Transverse colon (tissue), 4 donors: ENCODE measurements around the gene IL36RN. TPM values are rescaled to one million over a fixed set of nuclear protein-coding genes. Genes with fewer than 3 reads are reported as not detected.

ENCODE experiments used
- DNase-seq: peaks from one replicate; pipeline ENCODE4 v3.0.0-alpha.2; 2019
- H3K27ac ChIP-seq, 4 donors: fragments of 200-600 bp; sonication (generic); 2 replicates each; pipeline ENCODE4 v1.5.1; 2016 to 2018; ENCODE audit warnings: inconsistent platforms in 4 of 4
- H3K27me3 ChIP-seq: fragments of 200-600 bp; sonication (generic); 2 replicates; pipeline ENCODE4 v1.5.1; 2017; ENCODE audit warnings: inconsistent platforms
- H3K36me3 ChIP-seq, 4 donors: fragments of 200-600 bp; sonication (generic); 2 replicates each; pipeline ENCODE4 v1.5.1; 2017 to 2019; ENCODE audit warnings: inconsistent platforms in 4 of 4
- H3K4me1 ChIP-seq, 4 donors: fragments of 200-600 bp; sonication (generic); 2 replicates each; pipeline ENCODE4 v1.5.1; 2017 to 2020; ENCODE audit warnings: inconsistent platforms in 4 of 4
- H3K4me3 ChIP-seq, 4 donors: fragments of 200-600 bp; sonication (generic); 1 replicate in 1 of 4; 2 replicates in 3 of 4; pipeline versions ENCODE4 v1.5.1 to v1.6.1; 2017 to 2019; ENCODE audit warnings: inconsistent platforms in 4 of 4
- H3K9me3 ChIP-seq, 2 donors: fragments of 200-600 bp; sonication (generic); 2 replicates each; pipeline ENCODE4 v1.5.1; 2017 to 2019; ENCODE audit warnings: inconsistent platforms in 2 of 2
- CTCF ChIP-seq, 5 experiments: fragments of 200-600 bp in 3 of 5; fragments of 450-650 bp in 2 of 5; sonication (generic) in 3 of 5; IDR thresholded peaks; 1 replicate in 2 of 5; 2 replicates in 3 of 5; pipeline ENCODE4 v1.5.1; 2016 to 2017; ENCODE audit warnings: antibody characterized with exemption in 5 of 5, inconsistent platforms in 3 of 5, mild to moderate bottlenecking in 2 of 5, moderate library complexity in 1 of 5
- EP300 ChIP-seq: sonication (generic); formaldehyde crosslinking; IDR thresholded peaks from one replicate; pipeline ENCODE4 v1.6.1; 2017; ENCODE audit warnings: antibody characterized with exemption, low read depth
- POLR2A ChIP-seq: fragments of 450-650 bp; IDR thresholded peaks from one replicate; pipeline ENCODE4 v1.6.1; 2016; ENCODE audit warnings: antibody characterized with exemption, mild to moderate bottlenecking, moderate library complexity
- POLR2AphosphoS5 ChIP-seq, 3 donors: sonication (generic); formaldehyde crosslinking; IDR thresholded peaks; one replicate each; pipeline ENCODE4 v1.6.1; 2016; ENCODE audit warnings: antibody characterized with exemption in 3 of 3
- WGBS, 2 donors: methylation state at CpG; one replicate each; pipeline ENCODE4 v1.1.5; 2018; ENCODE audit warnings: low coverage in 1 of 2; 5-methylcytosine and 5-hydroxymethylcytosine counted together
- in situ Hi-C, 4 donors: fragments of 200-750 bp; cut with MboI; loops; one replicate each; pipeline versions ENCODE4 v1.15.0 to v1.15.1; 2017; ENCODE audit warnings: low sequenced_read_pairs in 3 of 4, low pct_ligation_motif_present in 1 of 4, low pct_unique_long_range_greater_than_20kb in 1 of 4
- intact Hi-C: fragments of 100-400 bp; cut with DNase I; formaldehyde crosslinking; loops from one replicate; pipeline ENCODE4 v1.15.1; 2023; ENCODE audit warnings: low total_unique reads
- total RNA-seq, 4 donors: library from RNA; depleted of rRNA; stranded (reverse); fragments of >200 nt; gene quantifications; one replicate each; pipeline ENCODE4 v1.1.0, GENCODE V29; 2016

IL36RN gene
- total RNA-seq, 4 donors from 2014 or later, result not detected

GRCh38 chr2:113103277-113103676 is 44.3 kb downstream of the IL36RN start:
- WGBS, 2 donors, result 83 to 91% methylated on average over 1 to 4 of the region's 4 CpGs
- TF ChIP-seq CTCF (IDR thresholded peaks at IDR 0.05), result no peak
- no peak for TF ChIP-seq POLR2AphosphoS5 (IDR thresholded peaks at IDR 0.05)
- TF ChIP-seq POLR2A, result no peak
- TF ChIP-seq EP300, result no peak
- intact Hi-C loops, result no loop called here

GRCh38 chr2:113104054-113104611 is 45.1 kb downstream of the IL36RN start:
- TF ChIP-seq POLR2AphosphoS5 (IDR thresholded peaks at IDR 0.05) (no peak), CTCF (IDR thresholded peaks at IDR 0.05) (no peak), POLR2A (no peak), EP300 (no peak)

More at GRCh38 chr2:113103277-113103676, 44.3 kb downstream of the IL36RN start:
- in situ Hi-C loops, result no loop called here
- H3K4me3 ChIP-seq, result no peak overlapping the region
- no peaks in the 10 kb centered on the region for H3K4me1 ChIP-seq
- no peaks in the 10 kb centered on the region for H3K27me3 ChIP-seq
- H3K36me3 ChIP-seq, result no peaks in the 10 kb centered on the region
- no peaks in the 10 kb centered on the region for H3K9me3 ChIP-seq
- no peak overlapping the region for H3K27ac ChIP-seq
- DNase-seq, result no peak

GRCh38 chr2:113105047-113105785 is 46.2 kb downstream of the IL36RN start:
- H3K27ac ChIP-seq, result no peak overlapping the region
- WGBS, 2 donors, result 70 to 78% methylated on average over 6 of the region's 6 CpGs
- in situ Hi-C loops, result no loop called here
- intact Hi-C loops, result no loop called here
- TF ChIP-seq POLR2A, result no peak
- TF ChIP-seq EP300, result no peak
- no peak for TF ChIP-seq POLR2AphosphoS5 (IDR thresholded peaks at IDR 0.05)
- TF ChIP-seq CTCF (IDR thresholded peaks at IDR 0.05), result no peak
- H3K4me1 ChIP-seq, result no peaks in the 10 kb centered on the region
- no peaks in the 10 kb centered on the region for H3K36me3 ChIP-seq
- H3K9me3 ChIP-seq, result no peaks in the 10 kb centered on the region
- H3K27me3 ChIP-seq, result no peaks in the 10 kb centered on the region
- H3K4me3 ChIP-seq, result no peak overlapping the region
- no peak for DNase-seq

More at GRCh38 chr2:113104054-113104611, 45.1 kb downstream of the IL36RN start:
- Histone ChIP-seq H3K4me1 (no peaks in the 10 kb centered on the region), H3K4me3 (no peak overlapping the region), H3K27ac (no peak overlapping the region), H3K36me3 (no peaks in the 10 kb centered on the region), H3K27me3 (no peaks in the 10 kb centered on the region), H3K9me3 (no peaks in the 10 kb centered on the region)
- intact Hi-C loops (no loop called here), in situ Hi-C loops (no loop called here)
- WGBS, 2 donors, result 74% methylated on average over 3 of the region's 3 CpGs; no CpG with 5 or more reads in 1 of the 2 donors
- DNase-seq, result no peak

- Histone ChIP-seq H3K4me1 (no peaks in the 10 kb centered on the region), H3K9me3 (no peaks in the 10 kb centered on the region), H3K27me3 (no peaks in the 10 kb centered on the region), H3K36me3 (no peaks in the 10 kb centered on the region), H3K27ac (no peak overlapping the region), H3K4me3 (no peak overlapping the region)
- in situ Hi-C loops, result no loop called here
- intact Hi-C loops, result no loop called here
- TF ChIP-seq POLR2A (no peak), POLR2AphosphoS5 (IDR thresholded peaks at IDR 0.05) (no peak), EP300 (no peak), CTCF (IDR thresholded peaks at IDR 0.05) (no peak)
- 76 to 85% methylated on average over 2 to 3 of the region's 3 CpGs for WGBS, 2 donors
- DNase-seq, result no peak
These were observed 52.1 kb downstream of the IL36RN start for GRCh38 chr2:113111121-113111520.
